ACC112 (cell line): ENCODE results near the gene ARNT2.

ENCODE experiments used
- H2AFZ ChIP-seq: fragments of 200-600 bp; sonication (generic); one replicate; pipeline ENCODE4 v1.6.0; 2017; ENCODE audit warnings: antibody characterized with exemption, low read length; ENCODE audit not compliant: unreplicated experiment
- H3K27ac ChIP-seq: fragments of 200-600 bp; sonication (generic); 2 replicates; pipeline ENCODE4 v1.5.1; 2014; ENCODE audit warnings: low read depth, mild to moderate bottlenecking, antibody characterized with exemption, low read length, moderate library complexity
- H3K27me3 ChIP-seq: fragments of 200-600 bp; sonication (generic); 2 replicates; pipeline ENCODE4 v1.6.1; 2014; ENCODE audit warnings: mild to moderate bottlenecking, antibody characterized with exemption, low read length, moderate library complexity, mixed read lengths; ENCODE audit not compliant: insufficient read depth
- H3K36me3 ChIP-seq: fragments of 200-600 bp; sonication (generic); 2 replicates; pipeline ENCODE4 v1.6.1; 2016; ENCODE audit warnings: mild to moderate bottlenecking, antibody characterized with exemption, low read length, moderate library complexity, mixed read lengths; ENCODE audit not compliant: insufficient read depth
- H3K4me1 ChIP-seq: fragments of 200-600 bp; sonication (generic); one replicate; pipeline ENCODE4 v1.6.1; 2016; ENCODE audit warnings: low read length, mixed read lengths; ENCODE audit not compliant: insufficient read depth, unreplicated experiment, control insufficient read depth
- H3K4me3 ChIP-seq: fragments of 200-600 bp; sonication (generic); 2 replicates; pipeline ENCODE4 v1.5.1; 2014; ENCODE audit warnings: mild to moderate bottlenecking, low read depth, low read length
- H3K79me2 ChIP-seq: fragments of 200-600 bp; sonication (generic); one replicate; pipeline ENCODE4 v1.6.0; 2016; ENCODE audit warnings: low read length; ENCODE audit not compliant: control insufficient read depth, unreplicated experiment, insufficient read depth

The ARNT2 gene

DNA sequence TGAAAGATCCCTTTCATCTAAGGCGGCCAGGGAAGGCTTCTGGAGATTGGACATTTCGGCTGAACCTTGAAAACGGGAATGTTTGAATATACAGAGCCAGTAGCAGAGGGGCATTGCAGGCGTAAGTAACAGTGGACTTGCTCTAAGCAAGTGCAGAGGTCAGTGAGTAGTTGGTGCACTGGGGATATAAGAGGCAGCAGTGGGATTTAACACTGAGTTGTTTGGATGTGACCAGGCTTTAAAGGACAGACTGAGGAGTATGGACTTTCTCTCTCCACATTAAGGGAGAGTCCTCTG is 1.3 kb downstream of the ARNT2 start:
- peaks cover 94% of the 10 kb centered on the region for H3K27me3 ChIP-seq

DNA sequence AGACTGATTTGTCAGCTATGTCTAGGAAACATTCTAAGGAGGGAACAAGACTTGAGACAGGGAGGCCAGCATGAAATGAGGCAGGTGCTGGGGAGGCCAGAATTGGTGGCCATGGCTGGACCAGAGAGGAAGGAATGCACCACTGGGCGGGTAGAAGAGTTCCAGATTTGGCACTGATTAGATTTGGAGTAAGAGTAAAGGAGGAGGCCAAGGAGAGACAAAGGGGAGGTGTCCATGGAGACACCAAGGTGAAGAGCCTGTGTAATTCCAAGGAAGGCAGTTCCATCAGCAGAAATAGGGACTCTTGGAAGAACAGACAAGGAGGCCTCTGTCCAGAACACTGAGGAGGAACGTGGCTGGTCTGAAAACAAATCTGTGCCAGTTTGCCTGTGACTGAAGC is 1.8 kb downstream of the ARNT2 start:
- Histone ChIP-seq H3K36me3 (no peaks in the 10 kb centered on the region), H3K27me3 (peaks cover 95% of the 10 kb centered on the region), H3K4me3 (no peak overlapping the region), H3K79me2 (no peaks in the 10 kb centered on the region), H2AFZ (no peak overlapping the region), H3K4me1 (peaks cover 4% of the 10 kb centered on the region), H3K27ac (no peak overlapping the region)

More for the DNA sequence above, 1.3 kb downstream of the ARNT2 start:
- Histone ChIP-seq H2AFZ (no peak overlapping the region), H3K79me2 (no peaks in the 10 kb centered on the region), H3K4me1 (peaks cover 4% of the 10 kb centered on the region), H3K27ac (no peak overlapping the region), H3K36me3 (no peaks in the 10 kb centered on the region), H3K4me3 (no peak overlapping the region)

DNA sequence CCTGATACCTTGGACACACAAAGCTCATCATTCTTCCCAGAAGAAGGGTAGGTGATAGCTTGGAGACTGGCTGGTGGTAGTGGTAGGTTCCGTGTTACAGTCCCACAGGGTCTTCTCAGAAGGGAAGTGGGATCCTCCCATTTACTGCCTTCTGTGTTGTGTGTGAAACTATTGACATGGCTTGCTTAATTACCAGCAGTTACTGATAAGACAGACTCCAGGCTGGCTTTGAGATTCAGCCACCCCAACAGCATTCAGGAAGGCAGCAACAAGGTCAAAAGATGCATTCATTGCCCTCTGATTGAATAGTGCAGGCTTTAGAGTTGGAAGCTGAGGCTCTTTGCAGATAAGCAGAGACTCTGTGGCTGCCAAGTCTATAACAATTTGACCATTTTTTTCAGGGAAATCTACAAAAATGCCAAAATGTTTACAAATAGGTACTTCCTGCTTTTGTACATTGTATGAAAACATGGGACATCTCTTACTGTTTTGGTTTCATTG is 7.7 kb downstream of the ARNT2 start:
- Histone ChIP-seq H3K4me1 (no peaks in the 10 kb centered on the region), H3K27me3 (peaks cover 63% of the 10 kb centered on the region), H3K4me3 (no peak overlapping the region), H3K27ac (no peak overlapping the region), H3K36me3 (no peaks in the 10 kb centered on the region), H3K79me2 (no peaks in the 10 kb centered on the region), H2AFZ (no peak overlapping the region)

- Histone ChIP-seq H3K79me2 (no peaks in the 10 kb centered on the region), H3K4me3 (no peak overlapping the region), H2AFZ (no peak overlapping the region), H3K27me3 (peaks cover 35% of the 10 kb centered on the region), H3K4me1 (no peaks in the 10 kb centered on the region), H3K36me3 (no peaks in the 10 kb centered on the region), H3K27ac (no peak overlapping the region)
These were observed 10.6 kb downstream of the ARNT2 start for GRCh38 chr15:80414546-80415357.

GRCh38 chr15:80415358-80415670 is 11.1 kb downstream of the ARNT2 start:
- Histone ChIP-seq H3K36me3 (no peaks in the 10 kb centered on the region), H2AFZ (no peak overlapping the region), H3K27me3 (peaks cover 30% of the 10 kb centered on the region), H3K27ac (no peak overlapping the region), H3K4me1 (no peaks in the 10 kb centered on the region), H3K4me3 (no peak overlapping the region), H3K79me2 (no peaks in the 10 kb centered on the region)

DNA sequence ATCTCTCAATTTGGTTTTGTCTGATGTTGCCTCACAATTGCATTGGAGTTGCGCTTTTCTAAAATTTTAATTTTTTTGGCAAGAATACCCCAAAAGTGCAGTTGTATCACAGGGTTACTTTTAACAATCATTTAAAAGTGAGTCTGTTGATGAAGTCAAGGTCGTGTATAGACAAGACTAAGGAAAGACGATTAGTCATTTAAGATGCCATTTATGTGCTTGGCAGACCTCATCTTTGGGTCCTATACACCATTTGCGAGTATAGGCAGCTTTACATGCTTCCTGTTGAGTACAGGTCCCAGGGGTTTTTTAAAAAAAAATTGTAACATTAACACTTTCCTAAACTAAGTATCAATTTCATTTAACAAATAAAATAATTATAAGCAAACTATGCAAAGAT is 12.5 kb downstream of the ARNT2 start:
- H3K4me3 ChIP-seq, result no peak overlapping the region
- no peak overlapping the region for H3K27ac ChIP-seq
- H2AFZ ChIP-seq, result no peak overlapping the region
- H3K4me1 ChIP-seq, result no peaks in the 10 kb centered on the region
- peaks cover 18% of the 10 kb centered on the region for H3K27me3 ChIP-seq
- no peaks in the 10 kb centered on the region for H3K79me2 ChIP-seq
- no peaks in the 10 kb centered on the region for H3K36me3 ChIP-seq

GRCh38 chr15:80418892-80419537 is 14.8 kb downstream of the ARNT2 start:
- H2AFZ ChIP-seq, result no peak overlapping the region
- H3K36me3 ChIP-seq, result no peaks in the 10 kb centered on the region
- H3K27ac ChIP-seq, result no peak overlapping the region
- H3K4me3 ChIP-seq, result no peak overlapping the region
- H3K4me1 ChIP-seq, result no peaks in the 10 kb centered on the region
- H3K27me3 ChIP-seq, result peaks cover 12% of the 10 kb centered on the region
- no peaks in the 10 kb centered on the region for H3K79me2 ChIP-seq

- no peak overlapping the region for H2AFZ ChIP-seq
- H3K4me1 ChIP-seq, result no peaks in the 10 kb centered on the region
- H3K36me3 ChIP-seq, result no peaks in the 10 kb centered on the region
- H3K27ac ChIP-seq, result no peak overlapping the region
- peaks cover 12% of the 10 kb centered on the region for H3K27me3 ChIP-seq
- no peak overlapping the region for H3K4me3 ChIP-seq
- no peaks in the 10 kb centered on the region for H3K79me2 ChIP-seq
These were observed 15.4 kb downstream of the ARNT2 start for GRCh38 chr15:80419546-80419945.

- Histone ChIP-seq H3K27ac (no peak overlapping the region), H3K4me3 (no peak overlapping the region), H2AFZ (no peak overlapping the region), H3K4me1 (no peaks in the 10 kb centered on the region), H3K36me3 (no peaks in the 10 kb centered on the region), H3K79me2 (no peaks in the 10 kb centered on the region), H3K27me3 (peaks cover 16% of the 10 kb centered on the region)
These were observed 16.5 kb downstream of the ARNT2 start for GRCh38 chr15:80420658-80421057.

GRCh38 chr15:80423215-80423614 is 19.0 kb downstream of the ARNT2 start:
- Histone ChIP-seq H3K4me3 (no peak overlapping the region), H3K27ac (no peak overlapping the region), H2AFZ (no peak overlapping the region), H3K27me3 (peaks cover 19% of the 10 kb centered on the region), H3K4me1 (no peaks in the 10 kb centered on the region), H3K79me2 (no peaks in the 10 kb centered on the region), H3K36me3 (no peaks in the 10 kb centered on the region)

DNA sequence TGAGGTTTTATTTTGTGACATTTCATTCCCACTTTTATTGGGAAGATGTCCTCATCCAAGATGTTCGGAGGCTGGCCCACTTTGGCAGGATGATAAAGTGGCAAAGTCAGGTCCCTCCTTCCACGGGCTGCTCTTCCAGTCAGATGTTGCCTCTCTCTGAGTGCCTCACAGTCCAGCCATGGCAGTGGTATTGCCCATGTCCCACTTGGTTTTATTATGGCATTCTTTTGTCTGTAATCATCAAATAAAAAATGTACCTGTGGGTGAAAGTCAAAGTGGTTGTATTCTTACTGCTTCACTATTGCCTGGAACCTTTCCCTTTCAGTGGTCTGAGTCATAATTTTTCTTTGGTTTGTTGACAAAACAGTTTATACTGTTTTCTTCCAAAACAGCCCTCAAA is 20.2 kb downstream of the ARNT2 start:
- Histone ChIP-seq H3K4me1 (no peaks in the 10 kb centered on the region), H2AFZ (no peak overlapping the region), H3K27me3 (peaks cover 29% of the 10 kb centered on the region), H3K4me3 (no peak overlapping the region), H3K36me3 (no peaks in the 10 kb centered on the region), H3K79me2 (no peaks in the 10 kb centered on the region), H3K27ac (no peak overlapping the region)
